Trophoblast cell (in vitro differentiated cells and primary cell): ENCODE results near the gene DYNC1H1.
A peak's percentile ranks its signal among the peaks of the same experiment; 100 is the strongest.
"Not testable (repeated sequence)": the region's sequence is repeated elsewhere in the genome, so short reads cannot be mapped to it uniquely, and the experiment has no call there.

ENCODE experiments used
- DNase-seq, 2 donors: peaks; one replicate each; pipeline ENCODE4 v3.0.0-alpha.2; 2016
- H2AFZ ChIP-seq: 2 replicates; pipeline ENCODE4 v1.6.1; 2013; ENCODE audit warnings: low read length, moderate library complexity, mild to moderate bottlenecking; ENCODE audit not compliant: insufficient read depth, poor library complexity
- H2AK5ac ChIP-seq: 2 replicates; pipeline ENCODE4 v1.6.1; 2013; ENCODE audit warnings: mild to moderate bottlenecking, low read length
- H2BK120ac ChIP-seq: 2 replicates; pipeline ENCODE4 v1.6.1; 2013; ENCODE audit warnings: low read length, mild to moderate bottlenecking, moderate library complexity; ENCODE audit not compliant: insufficient read depth, poor library complexity
- H2BK12ac ChIP-seq: 2 replicates; pipeline ENCODE4 v1.6.1; 2013; ENCODE audit warnings: mild to moderate bottlenecking, low read length, moderate library complexity
- H2BK5ac ChIP-seq: 2 replicates; pipeline ENCODE4 v1.6.1; 2013; ENCODE audit warnings: low read length, low read depth, moderate library complexity, mild to moderate bottlenecking; ENCODE audit not compliant: poor library complexity
- H3K14ac ChIP-seq: 2 replicates; pipeline ENCODE4 v1.6.1; 2013; ENCODE audit warnings: mild to moderate bottlenecking, low read length
- H3K18ac ChIP-seq: 2 replicates; pipeline ENCODE4 v1.6.1; 2013; ENCODE audit warnings: mild to moderate bottlenecking, low read length
- H3K23ac ChIP-seq: 2 replicates; pipeline ENCODE4 v1.6.1; 2013; ENCODE audit warnings: low read length
- H3K27ac ChIP-seq: 2 replicates; pipeline ENCODE4 v1.5.1; 2013; ENCODE audit warnings: low read depth, mild to moderate bottlenecking, inconsistent platforms, low read length, moderate library complexity
- H3K27me3 ChIP-seq: 2 replicates; pipeline ENCODE4 v1.6.1; 2013; ENCODE audit warnings: inconsistent platforms, mild to moderate bottlenecking, low read length, moderate library complexity; ENCODE audit not compliant: insufficient read depth
- H3K36me3 ChIP-seq, 2 experiments: 1 replicate in 1 of 2; 2 replicates in 1 of 2; pipeline ENCODE4 v1.6.1; 2013; ENCODE audit warnings: low read length in 2 of 2, mild to moderate bottlenecking in 2 of 2, moderate library complexity in 1 of 2; ENCODE audit not compliant: insufficient read depth in 2 of 2, control insufficient read depth in 1 of 2
- H3K4ac ChIP-seq: 2 replicates; pipeline ENCODE4 v1.6.1; 2013; ENCODE audit warnings: low read depth, mild to moderate bottlenecking, low read length, moderate library complexity
- H3K4me1 ChIP-seq, 2 experiments: 1 replicate in 1 of 2; 2 replicates in 1 of 2; pipeline ENCODE4 v1.6.1; 2013; ENCODE audit warnings: low read length in 2 of 2, mild to moderate bottlenecking in 2 of 2, moderate library complexity in 1 of 2; ENCODE audit not compliant: insufficient read depth in 2 of 2, control insufficient read depth in 1 of 2
- H3K4me2 ChIP-seq: 2 replicates; pipeline ENCODE4 v1.6.1; 2013; ENCODE audit warnings: inconsistent platforms, mild to moderate bottlenecking, low read length, moderate library complexity
- H3K4me3 ChIP-seq: 2 replicates; pipeline ENCODE4 v1.5.1; 2013; ENCODE audit warnings: mild to moderate bottlenecking, low read depth, low read length, inconsistent platforms
- H3K79me1 ChIP-seq: one replicate; pipeline ENCODE4 v1.6.1; 2013; ENCODE audit warnings: low read length
- H3K79me2 ChIP-seq: 2 replicates; pipeline ENCODE4 v1.6.1; 2013; ENCODE audit warnings: low read length, mild to moderate bottlenecking; ENCODE audit not compliant: control insufficient read depth, insufficient read depth, poor library complexity
- H3K9ac ChIP-seq: 2 replicates; pipeline ENCODE4 v1.6.1; 2013; ENCODE audit warnings: mild to moderate bottlenecking, low read length
- H3K9me3 ChIP-seq: 2 replicates; pipeline ENCODE4 v1.6.1; 2013; ENCODE audit warnings: low read depth, mild to moderate bottlenecking, control low read depth, inconsistent platforms, low read length; ENCODE audit not compliant: insufficient read depth
- H4K12ac ChIP-seq: 2 replicates; pipeline ENCODE4 v1.6.1; 2013; ENCODE audit warnings: low read depth, mild to moderate bottlenecking, low read length, moderate library complexity
- H4K8ac ChIP-seq: 2 replicates; pipeline ENCODE4 v1.6.1; 2013; ENCODE audit warnings: low read depth, mild to moderate bottlenecking, low read length, moderate library complexity
- H4K91ac ChIP-seq: one replicate; pipeline ENCODE4 v1.6.1; 2013; ENCODE audit warnings: low read depth, mild to moderate bottlenecking, low read length, moderate library complexity
- WGBS: extraction: QIAGEN DNeasy Blood & Tissue Kit; methylation state at CpG from one replicate; pipeline ENCODE4 v1.1.7; 2013; ENCODE audit warnings: missing lambda C conversion rate; ENCODE audit not compliant: insufficient read length, insufficient coverage; ENCODE audit errors: extremely low coverage; 5-methylcytosine and 5-hydroxymethylcytosine counted together

The DYNC1H1 gene

DNA sequence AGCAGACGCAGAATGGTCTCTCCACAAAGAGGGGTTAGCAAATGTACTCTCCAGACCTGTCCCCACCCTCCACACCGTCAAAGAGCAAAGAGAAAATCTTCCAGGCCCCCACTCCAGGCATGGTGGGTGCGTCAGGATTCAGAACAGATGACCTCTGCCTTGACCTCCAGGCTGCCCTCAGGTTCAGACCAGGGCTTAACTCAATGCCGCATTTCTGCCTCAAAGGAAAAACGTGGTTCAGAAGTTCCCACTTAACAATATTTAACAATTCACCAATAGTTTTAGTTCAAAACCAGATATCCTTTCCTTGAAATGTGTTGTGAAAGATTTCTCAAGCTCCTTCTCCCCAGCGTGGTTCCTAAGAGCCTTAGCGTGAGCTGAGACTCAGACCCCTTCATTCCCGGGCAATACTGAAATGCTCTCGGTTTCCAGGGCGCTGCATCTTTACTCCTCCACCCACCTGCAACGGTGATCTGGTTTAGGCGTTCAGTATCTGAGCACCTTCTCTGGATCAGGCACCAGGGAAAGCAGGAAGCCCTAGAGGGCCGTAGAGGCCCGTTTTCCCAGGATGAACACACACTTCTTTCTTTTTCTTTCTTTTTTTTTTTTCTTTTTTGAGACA lies 99.5 kb downstream of the DYNC1H1 start:
- Histone ChIP-seq H3K36me3 (no peaks in the 10 kb centered on the region), H3K9me3 (no peaks in the 10 kb centered on the region), H2AK5ac (no peak overlapping the region), H3K23ac (no peak overlapping the region), H2BK120ac (no peak overlapping the region), H3K4me2 (peak overlapping the region; percentile 51), H3K4me3 (no peak overlapping the region), H4K91ac (peak overlapping the region; percentile 23), H3K27ac (peak overlapping the region; percentile 77), H3K79me1 (no peaks in the 10 kb centered on the region), H3K4me1 (peaks cover 3 to 8% of the 10 kb centered on the region in 2 experiments), H3K27me3 (no peaks in the 10 kb centered on the region), H3K9ac (no peak overlapping the region), H4K8ac (peak overlapping the region; percentile 0), H2BK5ac (no peak overlapping the region), H3K18ac (no peak overlapping the region), H3K14ac (no peak overlapping the region), H2BK12ac (no peak overlapping the region), H3K4ac (no peak overlapping the region), H3K79me2 (no peaks in the 10 kb centered on the region), H4K12ac (no peak overlapping the region), H2AFZ (peak overlapping the region; percentile 64)
- DNase-seq = no peak
- WGBS = no CpG with 5 or more reads among the region's 14 CpGs

DNA sequence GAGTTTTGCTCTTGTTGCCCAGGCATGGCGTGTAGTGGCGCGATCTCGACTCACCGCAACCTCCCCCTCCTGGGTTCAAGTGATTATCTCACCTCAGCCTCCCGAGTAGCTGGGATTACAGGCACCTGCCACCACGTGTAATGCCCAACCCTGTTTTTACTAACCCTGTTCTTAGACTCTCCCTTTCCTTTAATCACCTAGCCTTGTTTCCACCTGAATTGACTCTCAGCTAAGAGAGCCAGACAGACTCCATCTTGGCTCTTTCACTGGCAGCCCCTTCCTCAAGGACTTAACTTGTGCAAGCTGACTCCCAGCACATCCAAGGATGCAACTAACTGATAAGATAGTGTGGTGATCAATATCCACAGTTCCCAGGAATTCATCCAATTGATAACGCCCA lies 100.2 kb downstream of the DYNC1H1 start:
- not testable (repeated sequence) for H2BK120ac ChIP-seq
- no CpG with 5 or more reads among the region's 8 CpGs for WGBS

DNA sequence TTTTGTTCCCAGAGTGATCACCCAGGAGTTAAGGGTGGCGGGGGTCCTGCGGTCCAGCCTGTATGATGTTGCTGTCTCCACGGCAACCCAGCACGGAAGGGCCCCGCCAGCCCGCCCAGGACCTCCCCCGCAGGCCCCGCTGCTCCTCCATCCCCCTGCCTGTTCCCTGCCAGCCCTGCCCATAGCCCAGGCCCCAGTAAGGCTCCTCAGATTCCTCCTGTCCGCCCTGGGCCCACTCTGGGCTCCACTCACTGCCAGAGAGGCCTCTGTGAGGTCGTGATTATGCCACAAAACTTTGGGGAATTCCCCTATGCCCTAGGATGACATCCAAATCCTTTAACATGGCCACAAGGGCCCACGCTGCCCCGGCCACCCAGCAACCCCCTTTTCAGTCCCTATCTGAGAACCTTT lies 101.7 kb downstream of the DYNC1H1 start:
- H3K9me3 ChIP-seq = no peaks in the 10 kb centered on the region
- H3K23ac ChIP-seq = no peak overlapping the region
- no CpG with 5 or more reads among the region's 12 CpGs for WGBS
- no peaks in the 10 kb centered on the region for H3K27me3 ChIP-seq
- H4K12ac ChIP-seq = no peak overlapping the region
- H3K4me1 ChIP-seq = peaks cover 3 to 8% of the 10 kb centered on the region in 2 experiments
- peak overlapping the region; percentile 35 for H2BK120ac ChIP-seq
- no peak overlapping the region for H2AK5ac ChIP-seq
- H3K4ac ChIP-seq = no peak overlapping the region
- no peak overlapping the region for H2AFZ ChIP-seq
- H3K4me3 ChIP-seq = no peak overlapping the region
- no peak overlapping the region for H3K4me2 ChIP-seq
- no peak overlapping the region for H2BK5ac ChIP-seq
- no peak for DNase-seq
- H3K79me1 ChIP-seq = no peaks in the 10 kb centered on the region
- no peaks in the 10 kb centered on the region for H3K36me3 ChIP-seq
- no peak overlapping the region for H2BK12ac ChIP-seq
- H4K91ac ChIP-seq = no peak overlapping the region
- no peak overlapping the region for H3K14ac ChIP-seq
- H4K8ac ChIP-seq = no peak overlapping the region
- H3K27ac ChIP-seq = no peak overlapping the region
- no peaks in the 10 kb centered on the region for H3K79me2 ChIP-seq
- no peak overlapping the region for H3K9ac ChIP-seq
- no peak overlapping the region for H3K18ac ChIP-seq

More for the DNA sequence above, 100.2 kb downstream of the DYNC1H1 start:
- not testable (repeated sequence) for H2BK5ac ChIP-seq, H3K27ac ChIP-seq, H4K8ac ChIP-seq, H3K23ac ChIP-seq, H3K4me3 ChIP-seq, H2AK5ac ChIP-seq, H4K91ac ChIP-seq, H3K9me3 ChIP-seq, H3K79me2 ChIP-seq, H3K4me2 ChIP-seq, H3K18ac ChIP-seq, H3K27me3 ChIP-seq, H3K9ac ChIP-seq, H2AFZ ChIP-seq, H3K4me1 ChIP-seq, H2BK12ac ChIP-seq, DNase-seq, H4K12ac ChIP-seq, H3K14ac ChIP-seq, H3K4ac ChIP-seq, H3K79me1 ChIP-seq, H3K36me3 ChIP-seq

DNA sequence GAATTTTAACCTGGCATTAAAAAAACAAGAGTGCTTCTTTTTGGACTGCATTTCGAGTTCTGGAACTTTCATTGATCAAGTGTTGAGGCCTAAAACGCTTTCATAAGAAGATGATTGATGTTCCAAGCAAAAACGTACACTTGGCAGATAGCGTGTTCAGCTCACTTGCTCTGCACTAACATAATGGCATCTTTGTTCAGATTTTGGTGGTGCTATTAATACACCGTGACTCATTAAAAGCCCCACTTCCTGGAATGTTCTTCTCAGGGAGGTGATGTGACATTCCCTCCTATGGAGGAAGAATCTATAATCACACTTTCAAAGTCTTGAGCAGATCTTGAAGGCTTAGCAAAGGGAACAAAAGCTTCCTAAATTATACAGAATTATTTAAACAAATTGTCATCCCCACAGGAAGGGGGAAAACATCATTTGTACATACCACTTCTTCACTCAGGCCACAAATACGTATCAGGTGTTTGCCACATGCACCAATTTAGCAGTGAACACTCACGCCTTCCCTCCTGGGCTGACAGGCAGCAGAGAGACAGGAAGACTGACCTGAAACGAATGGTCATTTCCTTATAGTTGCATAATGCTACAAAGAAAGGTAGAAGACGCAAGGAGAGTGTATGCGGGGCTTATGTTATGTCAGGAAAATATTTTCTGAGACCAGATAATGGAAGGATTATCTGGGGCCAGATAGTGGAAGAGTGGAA lies 107.1 kb downstream of the DYNC1H1 start:
- Histone ChIP-seq H3K4me1 (no peaks in the 10 kb centered on the region), H2AFZ (no peak overlapping the region), H3K18ac (no peak overlapping the region), H3K79me1 (no peaks in the 10 kb centered on the region), H3K4me3 (no peak overlapping the region), H3K27ac (no peak overlapping the region), H3K9me3 (peaks cover 2% of the 10 kb centered on the region), H2AK5ac (no peak overlapping the region), H3K79me2 (no peaks in the 10 kb centered on the region), H2BK120ac (no peak overlapping the region), H4K12ac (no peak overlapping the region), H3K9ac (no peak overlapping the region), H3K23ac (no peak overlapping the region), H4K8ac (no peak overlapping the region), H3K4ac (no peak overlapping the region), H2BK12ac (no peak overlapping the region), H3K4me2 (no peak overlapping the region), H3K36me3 (no peaks in the 10 kb centered on the region), H4K91ac (no peak overlapping the region), H2BK5ac (no peak overlapping the region), H3K27me3 (no peaks in the 10 kb centered on the region), H3K14ac (no peak overlapping the region)
- no CpG with 5 or more reads among the region's 10 CpGs for WGBS
- no peak for DNase-seq
